Measurements from ENCODE around the gene RABGAP1L. TPM values are rescaled to one million over a fixed set of nuclear protein-coding genes. Genes with fewer than 3 reads are reported as not detected.

Gene RABGAP1L
- total and polyA plus RNA-seq, 2 of the 4 experiments (the other 2 are of a cell fraction), result 7.9 to 26.7 TPM

GRCh38 chr1:174218983-174219382 is 59.7 kb downstream of the RABGAP1L start:
- dilution Hi-C loops (cut with HindIII; ENCODE audit: low sequenced_read_pairs, unreplicated experiment), result no loop called here
- no peaks in the 10 kb centered on the region for H3K36me3 ChIP-seq (ENCODE audit: control insufficient read depth, insufficient read depth, low read length)

More at GRCh38 chr1:174218983-174219382, 59.7 kb downstream of the RABGAP1L start:
- H2BK15ac ChIP-seq (ENCODE audit: low read depth, low read length), result no peak overlapping the region
- H4K8ac ChIP-seq (ENCODE audit: low read depth in 2 of 2, low read length in 2 of 2), result no peak overlapping the region
- ATAC-seq (ENCODE audit: low read depth), result no peak
- CTCF ChIA-PET, result no interaction called here
- in situ Hi-C loops (cut with MboI; ENCODE audit: low sequenced_read_pairs) (loop anchor here (25.0 kb wide), 1 partner anchor 1457 kb away; no protein-coding TSS in a partner anchor), intact Hi-C loops (cut with micrococcal nuclease) (loop anchor here (1.0 to 10.0 kb wide), 6 partner anchors 122 to 1474 kb away; no protein-coding TSS in a partner anchor)
- no peak overlapping the region for H3K9ac ChIP-seq (ENCODE audit: low read depth, low read length)
- no peak for TF ChIP-seq RCOR1 (IDR thresholded peaks at IDR 0.05; ENCODE audit: insufficient replicate concordance, low read length)
- TF ChIP-seq ELK1 (IDR thresholded peaks at IDR 0.05; ENCODE audit: borderline replicate concordance, low read depth, low read length), result no peak
- no peak for TF ChIP-seq CEBPB (IDR thresholded peaks at IDR 0.05; ENCODE audit: low read depth, low read length)
- TF ChIP-seq RFX5 (IDR thresholded peaks at IDR 0.05; ENCODE audit: low read depth, low read length), result no peak
- no peak for TF ChIP-seq NFE2L2 (IDR thresholded peaks at IDR 0.05; ENCODE audit: low read depth, low read length)
- no peak for TF ChIP-seq MXI1 (IDR thresholded peaks at IDR 0.05; ENCODE audit: borderline replicate concordance, low read depth, low read length)
- no peak for TF ChIP-seq CHD1 (IDR thresholded peaks at IDR 0.05; ENCODE audit: low read depth, low read length)
- no peak for TF ChIP-seq FOS (IDR thresholded peaks at IDR 0.05; ENCODE audit: low read depth, low read length)
- no peak for TF ChIP-seq CTCF (conservative IDR thresholded peaks at IDR 0.05; ENCODE audit: low read depth, low read length)
- no peak for TF ChIP-seq POLR2A (IDR thresholded peaks at IDR 0.05; ENCODE audit: low read depth, low read length)
- TF ChIP-seq BHLHE40 (IDR thresholded peaks at IDR 0.05; ENCODE audit: low read depth, low read length), result no peak
- no peak overlapping the region for H3K4ac ChIP-seq (ENCODE audit: low read depth, low read length)
- no peak overlapping the region for H4K5ac ChIP-seq (ENCODE audit: low read depth, low read length)
- H3K4me3 ChIP-seq (ENCODE audit: insufficient read depth, low read depth, low read length), result no peak overlapping the region
- BruUV-seq (replicated peaks), result no TSS peak
- H3K56ac ChIP-seq (ENCODE audit: extremely low read depth, insufficient read depth, low read length), result no peak overlapping the region
- no peak overlapping the region for H2BK5ac ChIP-seq (ENCODE audit: low read depth, low read length, poor library complexity, severe bottlenecking)
- H4K91ac ChIP-seq (ENCODE audit: insufficient read depth, low read depth, low read length), result no peak overlapping the region
- H3K4me1 ChIP-seq (ENCODE audit: control insufficient read depth, insufficient read depth, low read length), result no peaks in the 10 kb centered on the region
- no peak overlapping the region for H3K14ac ChIP-seq (replicated peaks; ENCODE audit: low read depth, low read length)
- no peaks in the 10 kb centered on the region for H3K9me1 ChIP-seq (ENCODE audit: insufficient read depth, low read length)
- H3K4me2 ChIP-seq (ENCODE audit: low read depth, low read length), result no peak overlapping the region
- no peak overlapping the region for H3K18ac ChIP-seq (ENCODE audit: low read depth, low read length)
- no peak for DNase-seq
- no peak overlapping the region for H3K23ac ChIP-seq (ENCODE audit: low read depth, low read length)
- H2AFZ ChIP-seq (replicated peaks; ENCODE audit: low read length, poor library complexity), result no peak overlapping the region
- H4K20me1 ChIP-seq (ENCODE audit: insufficient read depth, low read length), result no peaks in the 10 kb centered on the region
- no peaks in the 10 kb centered on the region for H3K79me1 ChIP-seq (ENCODE audit: low read depth in 1 of 2, low read length in 2 of 2)
- H2BK120ac ChIP-seq (ENCODE audit: low read depth, low read length), result no peak overlapping the region
- H2AK9ac ChIP-seq (replicated peaks; ENCODE audit: low read depth, low read length, poor library complexity), result no peak overlapping the region
- no peak overlapping the region for H2AK5ac ChIP-seq (ENCODE audit: low read depth, low read length)
- H3K27ac ChIP-seq (ENCODE audit: insufficient read depth, low read length), result no peak overlapping the region
- POLR2A ChIA-PET (ENCODE audit: unreplicated experiment), result interaction anchor here (0.6 to 0.7 kb wide), 2 partner anchors 12 to 318 kb away, joined by 3 to 6 read pairs; no protein-coding TSS in a partner anchor
- H3K9me3 ChIP-seq (ENCODE audit: control insufficient read depth, insufficient read depth, low read length), result no peaks in the 10 kb centered on the region
- H2BK20ac ChIP-seq (ENCODE audit: low read depth, low read length), result no peak overlapping the region
- no peaks in the 10 kb centered on the region for H3K27me3 ChIP-seq (ENCODE audit: control insufficient read depth, insufficient read depth, low read length)
